HG03103 (cell line): ENCODE results near the gene KLHDC10.
"Not testable (repeated sequence)": the region's sequence is repeated elsewhere in the genome, so short reads cannot be mapped to it uniquely, and the experiment has no call there.

ENCODE experiments used
- ATAC-seq: cut with Tn5 transposase; IDR thresholded peaks from one replicate; pipeline ENCODE4 v1.9.1; 2021; ENCODE audit warnings: low read depth; ENCODE audit not compliant: unreplicated experiment

Gene KLHDC10

GRCh38 chr7:130069978-130070860 is at the start of gene KLHDC10:
Gene KLHDC10 (plus strand): TSS chr7:130070534. CDS start chr7:130070644, 110 bp downstream.
- peak; percentile 94 for ATAC-seq

- ATAC-seq, result no peak
Observed at GRCh38 chr7:130021105-130021834, 49.1 kb upstream of the KLHDC10 start.

- ATAC-seq, result no peak
Observed at GRCh38 chr7:130022115-130022514, 48.2 kb upstream of the KLHDC10 start.

GRCh38 chr7:130022623-130023175 is 47.6 kb upstream of the KLHDC10 start:
- ATAC-seq, result no peak

- ATAC-seq, result no peak
Observed at GRCh38 chr7:130024390-130024789, 45.9 kb upstream of the KLHDC10 start.

GRCh38 chr7:130032698-130033097 is 37.6 kb upstream of the KLHDC10 start:
- no peak for ATAC-seq

- no peak for ATAC-seq
Observed at GRCh38 chr7:130037703-130038102, 32.6 kb upstream of the KLHDC10 start.

GRCh38 chr7:130040576-130040975 is 29.8 kb upstream of the KLHDC10 start:
- no peak for ATAC-seq

- ATAC-seq, result no peak
Observed at GRCh38 chr7:130047831-130048230, 22.5 kb upstream of the KLHDC10 start.

- no peak for ATAC-seq
Observed at GRCh38 chr7:130048906-130049305, 21.4 kb upstream of the KLHDC10 start.

GRCh38 chr7:130052250-130052649 is 18.1 kb upstream of the KLHDC10 start:
- ATAC-seq, result not testable (repeated sequence)

GRCh38 chr7:130055198-130055597 is 15.1 kb upstream of the KLHDC10 start:
- ATAC-seq, result not testable (repeated sequence)

- ATAC-seq, result no peak
Observed at GRCh38 chr7:130062246-130062645, 8.1 kb upstream of the KLHDC10 start.

- no peak for ATAC-seq
Observed at GRCh38 chr7:130063036-130063435, 7.3 kb upstream of the KLHDC10 start.

- ATAC-seq, result not testable (repeated sequence)
Observed at GRCh38 chr7:130064580-130064926, 5.8 kb upstream of the KLHDC10 start.

GRCh38 chr7:130065500-130066152 is 4.7 kb upstream of the KLHDC10 start:
- no peak for ATAC-seq

- ATAC-seq, result no peak
Observed at GRCh38 chr7:130069179-130069977, 956 bp upstream of the KLHDC10 start.

- peak; percentile 4 for ATAC-seq
Observed at GRCh38 chr7:130070861-130071622, 708 bp downstream of the KLHDC10 start.
